ENCODE measurements around the gene CAAP1. TPM values are rescaled to one million over a fixed set of nuclear protein-coding genes. Genes with fewer than 3 reads are reported as not detected.
A peak's percentile ranks its signal among the peaks of the same experiment; 100 is the strongest.

CAAP1 gene
- total and polyA plus RNA-seq, 10 of the 15 experiments (the other 5 are each of a cell fraction or from before 2014, with no cell fraction given) = 11.0 to 27.5 (median 20.5) TPM

DNA sequence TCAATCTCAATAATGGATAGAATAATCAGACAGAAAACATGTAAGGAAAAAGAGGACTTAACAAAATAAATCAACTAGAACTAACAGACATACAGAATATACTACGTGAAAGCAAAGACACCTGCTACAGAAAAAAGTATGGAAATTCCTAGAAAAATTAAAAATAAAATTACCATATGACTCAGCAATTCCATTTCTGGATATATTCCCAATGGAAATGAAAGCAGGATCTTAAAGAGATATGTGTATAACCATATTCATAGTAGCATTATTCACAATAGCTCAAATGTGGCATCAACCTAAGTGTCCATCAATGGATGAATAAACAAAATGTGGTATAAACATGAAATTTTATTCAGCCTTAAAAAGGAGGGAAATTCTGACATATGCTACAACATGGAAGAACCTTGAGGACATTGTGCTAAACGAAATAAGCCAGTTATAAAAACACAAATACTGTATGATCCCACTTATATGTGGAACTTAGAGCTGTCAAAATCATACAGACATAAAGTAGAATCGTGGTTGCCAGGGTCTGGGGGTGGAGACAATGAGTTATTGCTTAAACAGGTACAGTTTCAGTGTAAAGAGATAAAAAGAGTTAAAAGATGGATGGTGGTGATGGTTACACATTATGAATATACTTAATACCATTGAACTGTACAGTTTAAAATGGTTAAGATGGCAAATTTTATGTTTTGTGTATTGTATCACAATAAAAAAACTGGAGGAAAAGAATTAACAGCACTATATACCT lies 47.5 kb upstream of the CAAP1 start:
- ChIA-PET RAD21 (ENCODE audit: unreplicated experiment) (no interaction called here), SMC1A (ENCODE audit: uncharacterized antibody, unreplicated experiment) (interaction anchor here (1.0 to 1.1 kb wide), 2 partner anchors 14 to 35 kb away, joined by 3 to 4 read pairs; no protein-coding TSS in a partner anchor), CTCF (interaction anchor here (0.9 kb wide), 1 partner anchor 12 kb away, joined by 3 read pairs; no protein-coding TSS in a partner anchor), POLR2A (no interaction called here)
- intact Hi-C loops (cut with micrococcal nuclease; ENCODE audit: unreplicated experiment) (loop anchor here (10.0 kb wide), 1 partner anchor 195 kb away; no protein-coding TSS in a partner anchor), in situ Hi-C loops (cut with MboI) (no loop called here)
- BruUV-seq (replicated peaks) = no TSS peak
- Histone ChIP-seq H3K9me3 (replicated peaks; ENCODE audit: control insufficient read depth, insufficient read depth, low read length) (peaks cover 2% of the 10 kb centered on the region; the same call in 2 of the 3 replicates), H3K36me3 (ENCODE audit: control insufficient read depth in 2 of 2, insufficient read depth in 2 of 2, low read length in 1 of 2) (peaks cover 0 to 2% of the 10 kb centered on the region in 2 experiments; a peak in 1 of 4 replicates), H4K20me1 (ENCODE audit: control insufficient read depth, insufficient read depth) (no peaks in the 10 kb centered on the region), H3K79me2 (ENCODE audit: control insufficient read depth, insufficient read depth, low read length) (peaks cover 88% of the 10 kb centered on the region), H3K9ac (ENCODE audit: control insufficient read depth, insufficient read depth, low read length) (no peak overlapping the region), H3K27ac (ENCODE audit: control insufficient read depth, insufficient read depth) (no peak overlapping the region), H2AFZ (ENCODE audit: control insufficient read depth, low read depth, low read length) (no peak overlapping the region), H3K4me2 (ENCODE audit: control insufficient read depth, insufficient read depth) (peak overlapping the region; percentile 1; the same call in 1 of the 2 replicates), H3K4me3 (no peak overlapping the region), H3K27me3 (replicated peaks in 1 of 2; ENCODE audit: control insufficient read depth in 2 of 2, insufficient read depth in 2 of 2, low read length in 1 of 2) (no peaks in the 10 kb centered on the region), H3K4me1 (ENCODE audit: control insufficient read depth, insufficient read depth, low read length) (no peaks in the 10 kb centered on the region)
- FAIRE-seq = peak; percentile 56
- ATAC-seq = peak; percentile 10; the same call in 2 of the 3 replicates
- 80% methylated on average over 3 of the region's 3 CpGs for WGBS (ENCODE audit: insufficient coverage, insufficient replicate concordance, low lambda C conversion rate, missing lambda C conversion rate)
- DNase-seq (ENCODE audit: low read depth, low spot score) = no peak
- TF ChIP-seq NR2C2 (IDR thresholded peaks at IDR 0.05; ENCODE audit: borderline replicate concordance, control insufficient read depth, insufficient read length, low read depth) = no peak
- TF ChIP-seq HDAC6 (IDR thresholded peaks at IDR 0.05; ENCODE audit: unreplicated experiment) = no peak
- TF ChIP-seq SMC3 (IDR thresholded peaks at IDR 0.05; ENCODE audit: borderline replicate concordance, low read length) = no peak
- TF ChIP-seq ZBTB33 (IDR thresholded peaks at IDR 0.05) = no peak
- TF ChIP-seq, protein P1, sequence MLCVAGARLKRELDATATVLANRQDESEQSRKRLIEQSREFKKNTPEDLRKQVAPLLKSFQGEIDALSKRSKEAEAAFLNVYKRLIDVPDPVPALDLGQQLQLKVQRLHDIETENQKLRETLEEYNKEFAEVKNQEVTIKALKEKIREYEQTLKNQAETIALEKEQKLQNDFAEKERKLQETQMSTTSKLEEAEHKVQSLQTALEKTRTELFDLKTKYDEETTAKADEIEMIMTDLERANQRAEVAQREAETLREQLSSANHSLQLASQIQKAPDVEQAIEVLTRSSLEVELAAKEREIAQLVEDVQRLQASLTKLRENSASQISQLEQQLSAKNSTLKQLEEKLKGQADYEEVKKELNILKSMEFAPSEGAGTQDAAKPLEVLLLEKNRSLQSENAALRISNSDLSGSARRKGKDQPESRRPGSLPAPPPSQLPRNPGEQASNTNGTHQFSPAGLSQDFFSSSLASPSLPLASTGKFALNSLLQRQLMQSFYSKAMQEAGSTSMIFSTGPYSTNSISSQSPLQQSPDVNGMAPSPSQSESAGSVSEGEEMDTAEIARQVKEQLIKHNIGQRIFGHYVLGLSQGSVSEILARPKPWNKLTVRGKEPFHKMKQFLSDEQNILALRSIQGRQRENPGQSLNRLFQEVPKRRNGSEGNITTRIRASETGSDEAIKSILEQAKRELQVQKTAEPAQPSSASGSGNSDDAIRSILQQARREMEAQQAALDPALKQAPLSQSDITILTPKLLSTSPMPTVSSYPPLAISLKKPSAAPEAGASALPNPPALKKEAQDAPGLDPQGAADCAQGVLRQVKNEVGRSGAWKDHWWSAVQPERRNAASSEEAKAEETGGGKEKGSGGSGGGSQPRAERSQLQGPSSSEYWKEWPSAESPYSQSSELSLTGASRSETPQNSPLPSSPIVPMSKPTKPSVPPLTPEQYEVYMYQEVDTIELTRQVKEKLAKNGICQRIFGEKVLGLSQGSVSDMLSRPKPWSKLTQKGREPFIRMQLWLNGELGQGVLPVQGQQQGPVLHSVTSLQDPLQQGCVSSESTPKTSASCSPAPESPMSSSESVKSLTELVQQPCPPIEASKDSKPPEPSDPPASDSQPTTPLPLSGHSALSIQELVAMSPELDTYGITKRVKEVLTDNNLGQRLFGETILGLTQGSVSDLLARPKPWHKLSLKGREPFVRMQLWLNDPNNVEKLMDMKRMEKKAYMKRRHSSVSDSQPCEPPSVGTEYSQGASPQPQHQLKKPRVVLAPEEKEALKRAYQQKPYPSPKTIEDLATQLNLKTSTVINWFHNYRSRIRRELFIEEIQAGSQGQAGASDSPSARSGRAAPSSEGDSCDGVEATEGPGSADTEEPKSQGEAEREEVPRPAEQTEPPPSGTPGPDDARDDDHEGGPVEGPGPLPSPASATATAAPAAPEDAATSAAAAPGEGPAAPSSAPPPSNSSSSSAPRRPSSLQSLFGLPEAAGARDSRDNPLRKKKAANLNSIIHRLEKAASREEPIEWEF (IDR thresholded peaks at IDR 0.05; ENCODE audit: insufficient replicate concordance, low read depth, low read length) = no peak
- TF ChIP-seq TAF1 (IDR thresholded peaks at IDR 0.05; ENCODE audit: borderline replicate concordance, low read depth, low read length) = no peak
- TF ChIP-seq SMAD1 (IDR thresholded peaks at IDR 0.05; ENCODE audit: low read depth, partially characterized antibody) = no peak
- no peak for TF ChIP-seq JUNB (IDR thresholded peaks at IDR 0.05)
- TF ChIP-seq MYC (IDR thresholded peaks at IDR 0.05; ENCODE audit: insufficient read depth, insufficient read length, insufficient replicate concordance, low read length, severe bottlenecking) = no peak
- no peak for TF ChIP-seq RELA (IDR thresholded peaks at IDR 0.05; ENCODE audit: borderline replicate concordance, partially characterized antibody)
- no peak for TF ChIP-seq BHLHE40 (IDR thresholded peaks at IDR 0.05; ENCODE audit: borderline replicate concordance in 1 of 2, low read depth in 2 of 2, low read length in 1 of 2)
- no peak for TF ChIP-seq BCLAF1 (IDR thresholded peaks at IDR 0.05)
